ENCODE data around the gene THAP3.
A peak's percentile ranks its signal among the peaks of the same experiment; 100 is the strongest.

DNA sequence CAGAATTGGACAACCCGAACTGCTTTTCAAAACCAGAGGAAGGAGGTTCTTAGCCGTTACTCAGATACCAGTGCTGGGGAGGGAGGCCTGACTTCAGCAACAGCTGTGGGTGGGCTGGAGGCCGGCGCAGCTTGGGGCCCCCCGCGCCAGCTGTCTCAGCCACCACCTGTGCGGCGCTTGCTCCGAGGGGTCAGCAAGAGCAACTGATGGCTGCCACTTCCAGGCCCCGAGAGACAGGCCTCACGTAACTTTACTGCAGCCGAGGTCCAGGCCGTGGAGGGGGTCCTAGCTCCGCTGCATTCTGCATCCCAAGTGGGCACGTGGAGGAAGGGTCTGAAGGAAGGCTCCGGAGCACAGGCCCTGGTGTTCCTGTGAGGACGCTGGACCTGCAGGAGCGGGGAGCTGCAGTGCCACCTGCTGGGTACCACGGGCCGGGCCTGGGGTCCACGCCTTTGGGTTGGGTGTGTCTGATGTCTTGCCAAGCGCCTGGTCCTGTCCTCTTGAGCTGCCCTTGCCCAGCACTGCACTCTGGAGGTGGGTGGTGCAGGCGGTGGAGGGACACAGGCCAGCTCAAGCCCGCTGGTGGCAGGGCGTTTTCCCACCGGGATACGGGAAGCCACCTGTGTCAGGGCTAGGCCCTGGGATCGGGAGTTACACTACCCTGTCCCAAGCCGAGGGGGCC, 9.8 kb downstream of the THAP3 start:
- TF ChIP-seq CTCF (conservative IDR thresholded peaks at IDR 0.05; ENCODE audit: low read depth, low read length) (peak; percentile 90), EZH2 (IDR thresholded peaks at IDR 0.05; ENCODE audit: low read length, unreplicated experiment) (no peak)
